HG03565 (cell line): ENCODE data around the gene MYOM1.
"Not testable (repeated sequence)": the region's sequence is repeated elsewhere in the genome, so short reads cannot be mapped to it uniquely, and the experiment has no call there.

ENCODE experiments used
- ATAC-seq: cut with Tn5 transposase; IDR thresholded peaks from one replicate; pipeline ENCODE4 v1.9.1; 2021; ENCODE audit warnings: mild to moderate bottlenecking, moderate library complexity; ENCODE audit not compliant: unreplicated experiment

Gene MYOM1

DNA sequence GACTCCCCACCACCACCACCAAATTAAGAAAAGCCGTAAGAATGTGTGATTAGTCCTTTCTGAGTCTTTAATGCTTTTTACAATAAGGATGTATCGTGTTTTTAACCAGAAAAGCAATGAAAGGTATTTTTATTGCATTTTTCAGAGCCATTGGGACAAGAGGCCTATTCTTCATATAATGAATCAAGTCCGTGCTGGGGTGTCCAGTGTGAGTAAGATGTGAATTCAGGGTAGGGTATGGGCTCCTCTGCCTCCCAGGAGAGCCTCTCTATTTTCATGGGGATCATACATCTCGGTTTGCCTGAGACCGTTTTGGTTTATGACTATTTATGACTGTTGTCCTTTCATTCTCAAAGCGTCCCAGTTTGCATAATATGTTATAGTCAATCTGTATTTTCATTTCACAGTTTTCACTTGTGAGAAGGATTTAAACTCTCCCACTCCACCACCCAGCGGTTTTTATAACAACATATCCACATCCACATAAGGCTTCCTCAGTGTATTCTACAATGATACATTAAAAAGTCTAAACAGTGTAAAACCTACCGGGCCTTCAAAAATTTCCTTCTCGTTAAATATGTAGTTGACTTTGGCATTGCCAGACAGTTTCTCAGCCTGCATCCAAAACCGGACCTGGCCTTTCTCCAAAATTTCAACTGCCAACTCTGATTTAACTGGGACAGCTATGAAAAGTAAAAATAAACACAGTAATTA lies 126.0 kb downstream of the MYOM1 start:
- ATAC-seq: no peak

DNA sequence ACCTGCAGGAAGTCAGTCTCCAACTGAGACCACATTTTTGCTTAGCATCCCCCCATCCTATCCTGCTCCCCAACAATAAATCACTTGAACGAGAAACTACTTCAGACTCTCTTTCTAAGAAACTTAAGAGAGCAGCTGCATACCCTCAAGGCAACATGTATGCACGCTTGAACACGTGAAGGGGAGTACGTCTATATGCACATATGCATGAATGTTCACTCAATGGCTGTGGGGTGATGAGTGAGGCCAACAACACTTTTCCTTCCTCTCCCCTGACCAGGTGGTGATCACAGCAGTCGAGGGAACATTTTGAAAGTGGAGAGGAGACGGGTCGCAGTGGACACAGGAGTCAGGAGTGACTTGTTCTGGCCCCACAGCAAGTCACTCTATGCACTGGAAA lies 127.0 kb downstream of the MYOM1 start:
- ATAC-seq: no peak

DNA sequence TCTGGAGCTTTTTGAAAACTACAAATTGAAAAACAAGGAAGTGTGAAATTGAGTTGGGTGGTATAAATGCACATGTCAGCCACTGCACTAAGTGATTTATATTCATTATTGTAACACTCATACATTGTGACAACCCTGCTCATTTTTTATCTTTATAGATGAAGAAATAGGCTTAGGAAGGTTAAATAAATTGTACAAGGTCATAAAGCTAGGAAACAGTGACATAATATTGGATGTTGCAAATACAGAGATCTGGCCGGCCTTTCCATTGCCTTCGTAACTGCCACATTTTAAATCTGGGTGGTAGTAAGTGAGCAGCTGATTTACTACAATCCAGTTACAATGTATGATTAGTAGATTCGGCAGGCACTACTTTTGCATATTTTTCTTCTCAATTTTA lies 130.2 kb downstream of the MYOM1 start:
- ATAC-seq: no peak

DNA sequence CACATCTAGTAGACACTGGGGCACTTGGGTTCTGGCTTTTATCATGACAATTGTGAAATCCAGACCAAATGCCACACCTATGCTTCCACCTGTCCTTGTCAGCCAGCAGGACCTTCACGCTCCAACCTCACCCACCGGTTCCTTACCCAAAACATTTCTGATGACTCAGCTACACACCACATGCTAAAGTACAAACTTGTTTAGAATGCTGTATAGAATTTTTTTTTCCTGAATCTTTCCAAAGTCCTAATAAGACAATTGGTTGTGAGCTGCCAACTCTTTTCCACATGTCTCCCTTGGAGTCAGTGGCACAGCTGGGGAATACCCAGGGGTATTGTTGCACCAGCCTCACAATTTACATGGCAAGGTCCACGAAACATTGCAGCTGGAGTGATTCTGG lies 131.3 kb downstream of the MYOM1 start:
- ATAC-seq: no peak

DNA sequence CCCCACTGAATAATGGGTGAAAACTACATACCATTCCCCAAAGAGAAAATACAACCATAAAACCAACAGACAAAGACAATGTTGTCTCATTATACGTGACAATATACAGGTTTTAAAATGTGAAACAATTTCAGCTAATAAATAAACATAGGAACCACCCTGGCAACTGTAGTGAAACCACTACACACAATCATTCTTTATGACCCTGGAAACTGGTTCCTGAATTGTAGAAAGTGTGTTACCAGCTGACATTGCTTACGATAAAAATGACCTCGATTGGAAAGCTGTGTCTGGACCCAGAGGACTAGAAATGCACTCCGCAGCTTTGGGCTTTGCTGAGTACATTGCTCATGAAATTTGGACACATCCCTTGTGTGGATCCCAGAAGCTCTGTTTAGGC lies 132.9 kb downstream of the MYOM1 start:
- ATAC-seq: no peak

DNA sequence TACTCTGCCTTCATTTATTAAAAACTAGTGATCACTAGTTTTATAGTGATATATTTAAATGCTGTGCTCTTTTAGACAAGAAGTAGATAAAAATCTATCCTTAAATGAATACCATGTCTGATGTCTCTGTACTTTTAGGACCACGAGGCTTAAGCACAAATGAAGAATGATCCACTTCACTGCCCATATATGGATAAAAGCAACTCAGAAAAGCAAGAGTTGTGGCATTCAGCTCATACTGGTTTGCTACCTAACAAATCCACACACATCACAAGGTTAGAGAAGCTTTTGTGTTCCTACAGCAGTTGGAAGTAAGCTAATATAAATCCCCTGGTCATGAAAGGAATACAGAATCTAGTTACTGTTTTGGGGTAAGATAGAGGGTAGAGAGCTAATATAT lies 134.2 kb downstream of the MYOM1 start:
- no peak for ATAC-seq

DNA sequence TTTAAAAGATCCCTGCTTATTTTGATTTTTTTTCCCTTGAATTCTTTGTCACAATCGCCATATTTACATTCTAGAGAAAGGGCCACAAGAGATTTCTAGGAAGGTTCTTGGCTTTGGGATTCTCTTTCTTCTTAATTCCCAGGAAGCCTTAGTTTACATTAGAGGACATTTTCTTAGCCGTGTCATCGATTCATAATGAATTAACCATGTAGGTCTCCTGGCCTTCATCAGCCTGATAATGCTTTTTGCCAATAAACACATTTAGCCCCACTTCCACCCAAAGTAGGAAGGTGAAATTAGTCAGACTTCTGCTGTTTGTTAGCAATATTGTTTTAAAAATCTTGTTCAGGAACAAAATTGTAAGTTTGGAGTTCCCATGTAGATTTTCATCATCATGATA lies 135.6 kb downstream of the MYOM1 start:
- no peak for ATAC-seq

DNA sequence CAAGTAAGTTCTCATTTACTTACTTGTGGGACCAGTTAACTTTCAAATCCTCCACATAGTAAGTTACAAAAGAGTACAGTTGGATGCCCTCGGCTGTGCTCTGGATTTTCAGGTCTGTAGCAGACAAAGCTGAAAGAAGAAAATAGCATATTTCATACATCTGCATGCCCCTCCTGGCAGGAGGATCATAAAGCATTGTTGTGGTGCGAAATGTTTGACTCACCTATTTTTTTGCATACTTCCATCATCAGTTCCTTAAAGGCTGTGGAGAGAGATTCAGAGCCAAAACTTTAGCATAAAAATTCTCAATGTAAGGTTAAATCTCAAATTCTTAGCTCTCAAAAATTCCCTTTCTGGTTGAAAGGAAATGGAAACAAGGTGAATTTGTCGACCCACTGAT lies 136.0 kb downstream of the MYOM1 start:
- ATAC-seq: no peak

DNA sequence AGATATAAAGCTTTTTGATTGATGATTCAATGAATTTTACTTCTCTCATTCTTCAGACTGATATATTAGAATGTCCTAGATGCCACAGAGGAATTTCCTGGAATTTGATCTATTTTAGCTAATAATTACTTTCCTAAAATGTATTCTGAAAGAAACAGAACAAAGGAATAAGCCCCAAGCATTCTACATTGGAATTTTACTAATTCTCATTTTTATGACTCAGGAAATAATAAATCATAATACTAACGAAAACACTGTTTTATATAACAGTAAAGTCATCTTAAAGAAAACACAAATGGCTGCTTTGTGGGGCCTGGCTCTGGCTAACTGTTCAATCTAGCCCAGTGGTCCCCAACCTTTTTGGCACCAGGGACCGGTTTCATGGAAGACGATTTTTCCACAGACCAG lies 138.2 kb downstream of the MYOM1 start:
- no peak for ATAC-seq

DNA sequence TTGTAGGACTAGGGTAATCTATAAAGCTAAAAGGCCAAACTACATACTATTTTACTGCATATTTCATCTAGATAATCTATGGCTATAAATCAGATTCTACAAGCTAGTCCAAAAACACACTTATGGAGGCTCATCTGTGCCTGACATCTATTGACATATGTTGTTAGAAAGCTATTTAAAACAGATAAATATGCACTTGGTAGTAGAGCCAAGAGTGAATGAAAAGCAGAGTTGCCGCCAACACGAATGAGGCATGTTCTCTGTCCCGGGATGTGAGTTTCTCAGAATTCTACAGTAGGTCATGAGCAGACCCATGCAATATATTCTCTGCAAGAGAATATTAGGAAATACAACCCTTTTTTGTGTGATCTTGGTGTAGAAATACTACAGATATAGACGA lies 140.1 kb downstream of the MYOM1 start:
- no peak for ATAC-seq

DNA sequence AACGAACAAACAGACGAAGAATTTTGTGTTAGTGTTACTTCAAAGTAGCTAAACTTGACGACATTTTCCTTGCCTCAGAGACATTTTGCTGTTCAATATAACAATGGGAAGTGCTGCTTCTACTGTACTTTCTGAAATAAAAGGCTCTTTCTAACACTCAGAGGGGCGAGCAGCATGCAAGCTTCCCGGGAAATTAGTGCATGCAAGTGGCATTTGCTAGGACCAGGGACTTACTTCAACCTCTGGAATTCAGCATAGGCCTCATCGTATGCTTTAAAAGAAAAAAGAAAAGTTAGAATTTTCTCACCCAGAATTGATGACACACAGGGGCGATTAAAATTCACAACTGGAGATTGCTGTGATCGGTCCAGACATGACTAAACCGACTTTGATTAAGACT lies 144.3 kb downstream of the MYOM1 start:
- no peak for ATAC-seq

DNA sequence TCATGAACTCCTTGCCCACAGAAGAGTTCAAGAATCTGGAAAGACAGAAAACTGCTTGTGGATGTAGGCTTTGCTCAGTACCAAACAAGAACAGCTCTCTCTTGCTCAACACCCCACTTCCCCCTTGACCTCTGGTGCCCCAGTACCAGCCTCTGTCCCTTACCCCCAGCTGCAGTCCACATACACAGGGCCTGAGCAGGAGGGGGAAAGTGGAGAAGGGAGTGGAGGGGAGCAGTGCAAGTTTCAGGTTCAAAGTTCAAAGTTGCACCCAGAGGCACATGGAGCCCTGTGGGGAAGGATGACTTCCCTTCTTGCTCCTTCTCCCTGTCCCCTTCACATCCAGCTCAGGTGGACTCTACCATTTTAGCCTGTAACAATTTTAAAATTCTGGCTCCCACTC lies 145.7 kb downstream of the MYOM1 start:
- no peak for ATAC-seq

DNA sequence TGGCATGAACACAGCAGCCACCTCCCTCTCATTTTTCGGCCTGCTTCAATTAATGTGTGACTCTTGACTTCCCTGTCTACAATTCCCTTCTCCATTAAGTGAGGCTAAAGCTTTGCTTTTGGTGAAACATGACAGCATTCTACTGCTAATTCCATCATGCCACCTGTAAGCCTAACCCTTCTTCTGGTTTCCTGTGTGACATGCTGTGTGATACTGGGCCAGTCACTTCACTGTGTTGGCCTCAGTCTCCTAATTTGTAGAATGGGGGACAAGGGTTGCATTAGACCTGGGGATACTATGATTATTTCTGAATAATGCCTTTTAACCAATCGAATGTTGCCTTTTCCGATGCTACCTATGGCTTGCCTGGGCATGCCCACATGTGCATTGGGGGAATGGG lies 146.4 kb downstream of the MYOM1 start:
- ATAC-seq: not testable (repeated sequence)

DNA sequence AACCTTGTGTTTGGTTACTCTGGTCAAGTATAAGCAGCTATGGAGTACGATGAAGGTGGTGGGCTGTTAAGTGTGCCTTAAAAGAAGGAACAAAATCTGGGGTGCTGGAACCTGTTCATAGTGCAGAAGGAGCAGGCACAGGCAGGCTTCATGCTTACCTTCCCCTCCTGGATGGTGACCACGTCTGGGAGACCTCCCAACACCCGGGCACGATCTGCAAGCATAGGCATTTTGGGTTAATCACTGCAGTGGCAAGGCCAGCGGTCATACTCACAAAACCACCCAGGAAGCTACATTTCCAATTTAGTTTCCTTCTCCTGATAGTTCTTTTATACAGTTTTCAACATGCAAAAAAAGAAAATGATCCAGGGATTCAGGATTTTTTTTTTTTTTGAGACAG lies 148.1 kb downstream of the MYOM1 start:
- ATAC-seq: no peak

DNA sequence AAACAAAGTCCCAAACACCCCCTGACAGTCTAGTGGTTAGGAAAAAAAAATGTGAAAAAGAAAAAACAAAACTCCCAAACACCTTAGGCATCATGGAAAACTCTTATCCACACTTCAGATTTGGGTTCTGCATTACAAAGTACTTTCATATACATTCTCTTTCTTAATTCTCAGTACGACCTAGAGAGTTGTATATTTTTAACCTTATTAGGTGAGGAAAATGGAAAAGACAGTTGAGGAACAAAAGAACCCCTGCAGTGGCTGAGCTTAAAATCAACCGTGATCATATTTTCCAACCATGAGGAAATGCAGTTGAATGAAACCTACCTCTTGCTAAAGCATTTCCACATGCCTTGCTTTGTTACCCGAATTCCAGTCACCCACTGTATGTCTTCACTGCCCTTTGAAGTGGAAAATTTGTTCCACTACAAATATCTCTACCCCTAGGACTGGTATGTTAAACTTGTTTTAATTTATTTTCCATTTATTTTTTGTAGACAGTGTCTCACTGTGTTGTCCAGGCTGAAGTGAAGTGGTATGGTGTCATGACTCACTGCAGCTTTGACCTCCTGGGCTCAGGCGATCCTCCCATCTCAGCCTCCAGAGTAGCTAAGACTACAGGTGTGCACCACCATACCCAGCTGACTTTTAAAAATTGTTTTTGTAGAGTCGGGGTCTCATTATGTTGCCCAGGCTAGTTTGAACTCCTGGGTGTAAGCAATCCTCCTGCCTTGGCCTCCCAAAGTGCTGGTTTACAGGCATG lies 149.9 kb downstream of the MYOM1 start:
- ATAC-seq: no peak

DNA sequence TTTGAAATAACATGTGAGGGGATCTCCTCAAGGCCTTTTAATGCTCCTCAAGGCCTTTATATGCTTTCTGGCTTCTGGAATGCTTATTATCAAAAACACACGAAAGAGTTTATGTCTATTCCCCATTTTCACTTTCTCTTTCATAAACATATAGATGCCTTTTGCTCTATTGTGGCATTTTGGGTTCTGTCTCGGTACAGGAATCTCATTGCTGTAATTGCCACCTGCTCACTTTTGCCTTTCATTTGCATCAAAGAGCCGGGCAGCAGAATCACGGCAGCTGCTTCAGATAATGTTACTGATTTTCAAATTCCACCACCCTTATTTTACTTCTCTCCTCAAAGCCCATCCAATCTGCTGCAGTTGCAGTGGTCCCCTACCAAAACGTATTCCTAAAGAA lies 152.0 kb downstream of the MYOM1 start:
- no peak for ATAC-seq

DNA sequence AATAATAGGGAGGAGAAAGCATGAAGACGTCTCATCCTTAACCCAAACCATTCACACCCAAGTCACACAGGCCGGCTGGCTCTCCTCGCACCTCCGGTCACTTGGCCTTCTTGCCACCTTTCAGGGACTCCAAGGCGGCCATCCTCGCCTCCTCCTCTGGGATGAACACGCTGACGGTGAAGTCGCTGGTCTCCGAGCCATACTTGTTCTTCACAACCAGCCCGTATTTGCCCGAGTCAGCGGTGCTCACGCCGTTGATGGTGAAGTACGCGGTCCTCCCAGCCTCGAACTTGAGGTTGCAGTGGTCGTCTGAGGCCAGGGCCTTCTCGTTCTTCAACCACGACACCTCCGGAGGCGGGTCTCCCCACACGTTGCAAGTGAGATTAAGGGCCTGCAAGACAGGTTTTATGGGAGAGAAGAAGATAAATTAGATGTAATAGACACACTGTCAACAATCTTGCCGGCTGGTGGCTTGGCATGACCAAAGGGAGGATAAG lies 152.6 kb downstream of the MYOM1 start:
- no peak for ATAC-seq

DNA sequence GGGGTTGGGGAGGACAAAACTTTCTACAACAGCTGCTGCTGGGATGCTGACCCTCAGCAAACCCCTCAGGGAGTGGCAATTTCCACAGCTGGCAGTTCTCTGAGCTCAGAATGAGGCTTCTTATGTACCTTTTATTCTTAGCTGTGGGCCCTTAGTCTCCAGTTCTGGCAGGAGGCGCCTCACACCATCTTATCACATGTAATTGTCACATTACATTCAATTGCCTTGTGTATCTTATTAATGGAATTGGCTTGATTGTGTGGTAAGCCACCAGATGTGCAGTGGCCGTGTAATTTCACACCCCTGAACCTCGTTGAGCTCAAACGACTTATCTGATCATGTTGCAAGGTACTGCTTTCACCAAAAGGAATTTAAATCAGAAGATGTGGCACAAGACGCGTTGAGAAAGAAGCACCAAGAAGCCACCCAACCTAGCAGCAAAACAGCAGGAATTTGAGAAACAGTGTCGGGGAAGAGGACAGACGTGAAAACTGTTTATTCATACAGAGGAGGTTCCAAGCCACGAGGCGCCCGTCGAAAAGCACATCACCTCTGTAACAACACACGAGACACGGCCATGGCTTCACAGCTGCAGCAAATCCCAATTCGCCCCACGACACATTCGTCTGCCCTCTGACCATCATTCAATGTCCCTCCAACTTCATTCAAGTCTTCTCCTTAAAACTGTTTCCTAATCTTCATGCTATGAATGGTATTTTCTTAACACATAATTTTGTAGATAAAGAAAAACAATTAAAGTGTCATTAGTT lies 153.2 kb downstream of the MYOM1 start:
- ATAC-seq: no peak

DNA sequence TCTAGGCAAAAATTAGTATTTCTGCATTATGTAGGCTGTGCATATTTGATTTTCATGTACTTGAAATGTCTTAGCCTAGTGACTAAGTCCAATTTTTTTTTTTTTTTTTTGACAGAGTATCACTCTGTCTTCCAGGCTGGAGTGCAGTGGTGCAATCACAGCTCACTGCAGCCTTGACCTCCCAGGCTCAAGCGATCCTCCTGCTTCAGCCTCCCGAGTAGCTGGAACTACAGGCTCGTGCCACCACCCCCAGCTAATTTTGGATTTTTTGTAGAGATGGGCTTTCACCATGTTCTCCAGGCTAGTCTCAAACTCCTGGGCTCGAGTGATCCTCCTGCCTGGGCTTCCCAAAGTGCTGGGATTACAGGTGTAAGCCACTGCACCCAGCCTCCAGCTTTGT lies 156.0 kb downstream of the MYOM1 start:
- not testable (repeated sequence) for ATAC-seq

DNA sequence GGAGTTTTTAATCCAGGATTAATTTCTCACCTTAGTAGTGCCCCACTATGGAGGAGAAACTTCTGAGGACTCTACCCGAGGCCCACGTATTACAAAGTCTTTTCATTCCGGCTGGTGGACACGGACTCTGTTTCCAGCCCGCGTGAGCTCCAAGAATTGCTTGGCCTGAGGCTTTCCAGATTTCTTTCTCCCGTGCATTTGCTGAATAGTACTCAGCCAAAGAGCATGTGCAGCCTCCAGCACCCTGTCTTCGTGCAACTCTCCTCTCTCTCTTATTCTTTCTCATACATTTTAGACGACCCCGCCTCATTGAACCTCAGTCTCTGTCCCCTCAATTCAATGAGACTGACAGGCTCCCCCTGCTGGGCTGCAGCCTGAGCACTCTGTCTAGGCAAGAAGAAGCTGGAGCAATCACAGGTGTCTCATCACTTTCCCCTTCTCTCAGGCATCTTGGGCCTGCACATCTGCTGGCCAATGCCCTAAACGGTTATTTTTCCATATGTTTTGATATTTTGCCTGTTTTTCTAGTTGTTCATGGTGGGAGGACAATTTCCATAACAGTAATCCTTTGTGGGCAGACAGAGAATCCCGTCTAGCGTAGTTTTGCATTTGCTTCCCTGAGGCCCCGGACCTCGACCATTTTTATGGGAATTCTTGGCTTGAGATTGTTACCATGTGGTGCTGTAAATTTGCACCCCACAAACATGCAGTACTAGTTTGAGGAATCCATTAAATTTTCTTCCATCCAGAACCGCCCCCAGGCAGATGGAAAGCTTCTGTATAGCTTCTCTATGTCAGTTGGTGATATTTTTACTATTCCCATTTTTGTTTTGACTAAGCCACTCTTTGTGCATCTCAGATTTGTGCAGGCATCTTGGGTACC lies 156.7 kb downstream of the MYOM1 start:
- no peak for ATAC-seq
